ENCODE results near the gene KRT79. TPM values are rescaled to one million over a fixed set of nuclear protein-coding genes. Genes with fewer than 3 reads are reported as not detected.

KRT79 gene
- total and polyA plus RNA-seq, 2 experiments from 2014 or later: 0.07 TPM; not detected in 1

- peaks cover 26% of the 10 kb centered on the region for H3K27me3 ChIP-seq
- WGBS (ENCODE audit: low lambda C conversion rate, missing lambda C conversion rate): 96% methylated on average over 4 of the region's 4 CpGs
- no peak for TF ChIP-seq EZH2phosphoT487 (IDR thresholded peaks at IDR 0.05; ENCODE audit: low read depth, severe bottlenecking, unreplicated experiment)
- TF ChIP-seq EZH2 (IDR thresholded peaks at IDR 0.05; ENCODE audit: borderline replicate concordance): no peak
- TF ChIP-seq CTCF (IDR thresholded peaks at IDR 0.05; ENCODE audit: poor library complexity): no peak
Measured at GRCh38 chr12:52777566-52777965, 56.5 kb downstream of the KRT79 start.

DNA sequence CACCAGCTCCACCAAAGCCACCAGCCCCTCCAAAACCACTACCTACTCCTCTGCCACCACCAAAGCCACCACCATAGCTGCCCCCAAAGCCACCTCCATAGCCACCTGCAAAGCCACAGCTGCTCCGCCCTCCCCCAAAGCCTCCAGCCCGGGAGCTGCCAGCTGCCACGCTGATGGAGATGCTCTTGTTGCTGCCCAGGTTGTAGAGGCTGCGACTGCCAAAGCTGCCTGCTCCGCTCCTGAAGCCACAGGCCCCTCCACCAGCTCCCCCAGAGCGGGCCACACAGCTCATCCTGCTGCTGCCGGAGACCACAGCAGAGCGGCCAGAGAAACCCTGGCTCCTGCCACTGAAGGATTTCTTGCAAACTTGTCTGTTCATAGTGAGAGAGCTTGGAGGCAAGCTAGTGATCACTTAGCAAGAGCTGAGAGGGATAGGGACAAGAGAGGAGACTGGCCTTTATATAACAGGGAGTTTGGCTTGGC is 57.2 kb downstream of the KRT79 start, which contains the start of gene KRT76:
TSS of gene KRT76 (minus strand) at position 433 of the 483 bp plus-strand sequence. CDS start at position 379, 54 bp downstream.
- H3K27me3 ChIP-seq: peaks cover 20% of the 10 kb centered on the region
- H3K27ac ChIP-seq: no peak within 1 kb of the TSS
- no peak within 1 kb of the TSS for H3K4me3 ChIP-seq
- H3K9me3 ChIP-seq (ENCODE audit: low read depth): no peaks in the 10 kb centered on the region
- no peaks in the 10 kb centered on the region for H4K20me1 ChIP-seq (ENCODE audit: insufficient read depth, poor library complexity, severe bottlenecking)
- no peaks in the 10 kb centered on the region for H3K79me2 ChIP-seq
- H3K4me2 ChIP-seq: no peak within 1 kb of the TSS
- TF ChIP-seq EZH2 (IDR thresholded peaks at IDR 0.05; ENCODE audit: borderline replicate concordance) (no peak), CTCF (IDR thresholded peaks at IDR 0.05; ENCODE audit: poor library complexity) (no peak), EZH2phosphoT487 (IDR thresholded peaks at IDR 0.05; ENCODE audit: low read depth, severe bottlenecking, unreplicated experiment) (no peak)
- no peaks in the 10 kb centered on the region for H3K4me1 ChIP-seq (ENCODE audit: insufficient read depth)
- H3K36me3 ChIP-seq (replicated peaks; ENCODE audit: insufficient read depth, low read depth): no peaks in the 10 kb centered on the region
- 95% methylated on average over 8 of the region's 8 CpGs for WGBS (ENCODE audit: low lambda C conversion rate, missing lambda C conversion rate)
- no peaks in the 10 kb centered on the region for H3K9me2 ChIP-seq (replicated peaks; ENCODE audit: insufficient read depth)
- H2AFZ ChIP-seq: no peak within 1 kb of the TSS
- DNase-seq (ENCODE audit: low spot score): no peak

More at GRCh38 chr12:52777566-52777965, 56.5 kb downstream of the KRT79 start:
- Histone ChIP-seq H3K4me3 (no peak overlapping the region), H3K4me1 (ENCODE audit: insufficient read depth) (no peaks in the 10 kb centered on the region), H3K9me2 (replicated peaks; ENCODE audit: insufficient read depth) (no peaks in the 10 kb centered on the region), H4K20me1 (ENCODE audit: insufficient read depth, poor library complexity, severe bottlenecking) (no peaks in the 10 kb centered on the region), H2AFZ (no peak overlapping the region), H3K9me3 (ENCODE audit: low read depth) (no peaks in the 10 kb centered on the region), H3K4me2 (no peak overlapping the region), H3K27ac (no peak overlapping the region), H3K79me2 (no peaks in the 10 kb centered on the region), H3K36me3 (replicated peaks; ENCODE audit: insufficient read depth, low read depth) (no peaks in the 10 kb centered on the region)
- DNase-seq (ENCODE audit: low spot score): no peak

- Histone ChIP-seq H3K4me3 (no peak overlapping the region), H3K4me1 (ENCODE audit: insufficient read depth) (no peaks in the 10 kb centered on the region), H3K9me2 (replicated peaks; ENCODE audit: insufficient read depth) (no peaks in the 10 kb centered on the region), H3K9me3 (ENCODE audit: low read depth) (no peaks in the 10 kb centered on the region), H3K79me2 (no peaks in the 10 kb centered on the region), H3K27me3 (peaks cover 20% of the 10 kb centered on the region), H2AFZ (no peak overlapping the region), H3K36me3 (replicated peaks; ENCODE audit: insufficient read depth, low read depth) (no peaks in the 10 kb centered on the region), H3K27ac (no peak overlapping the region), H3K4me2 (no peak overlapping the region), H4K20me1 (ENCODE audit: insufficient read depth, poor library complexity, severe bottlenecking) (no peaks in the 10 kb centered on the region)
- TF ChIP-seq EZH2 (IDR thresholded peaks at IDR 0.05; ENCODE audit: borderline replicate concordance): no peak
- no peak for TF ChIP-seq CTCF (IDR thresholded peaks at IDR 0.05; ENCODE audit: poor library complexity)
- TF ChIP-seq EZH2phosphoT487 (IDR thresholded peaks at IDR 0.05; ENCODE audit: low read depth, severe bottlenecking, unreplicated experiment): no peak
- 93% methylated on average over 5 of the region's 5 CpGs for WGBS (ENCODE audit: low lambda C conversion rate, missing lambda C conversion rate)
- DNase-seq (ENCODE audit: low spot score): no peak
Measured at GRCh38 chr12:52776435-52776834, 57.7 kb downstream of the KRT79 start.
